CD4-positive, alpha-beta memory T cell (primary cell): ENCODE data around the gene UBTD2. TPM values are rescaled to one million over a fixed set of nuclear protein-coding genes. Genes with fewer than 3 reads are reported as not detected.
A peak's percentile ranks its signal among the peaks of the same experiment; 100 is the strongest.

Experiments
- CTCF ChIA-PET: fragments of 350-600 bp; sonication (Branson Sonifier 250); formaldehyde crosslinking; loops from one replicate; lab custom pipeline; 2021; ENCODE audit warnings: inconsistent platforms; ENCODE audit not compliant: partially characterized antibody; lab: Charles Lee
- POLR2A ChIA-PET: fragments of 350-600 bp; sonication (Branson Sonifier 250); formaldehyde crosslinking; loops from one replicate; lab custom pipeline; 2021; ENCODE audit not compliant: partially characterized antibody; lab: Charles Lee
- DNase-seq, 5 donors: peaks; one replicate each; pipeline versions ENCODE4 v3.0.0 to v3.0.0-alpha.2; 2020 to 2022; ENCODE audit warnings: mixed read lengths in 1 of 5
- H3K27ac ChIP-seq: one replicate; pipeline ENCODE4 v1.7.0; 2013; ENCODE audit warnings: low read depth, low read length
- H3K27me3 ChIP-seq: 2 replicates; pipeline ENCODE4 v1.7.0; 2013; ENCODE audit warnings: mild to moderate bottlenecking, low read length, moderate library complexity; ENCODE audit not compliant: insufficient read depth
- H3K36me3 ChIP-seq: 2 replicates; pipeline ENCODE4 v1.7.0; 2013; ENCODE audit warnings: mild to moderate bottlenecking, low read length, moderate library complexity; ENCODE audit not compliant: insufficient read depth
- H3K4me1 ChIP-seq: 2 replicates; pipeline ENCODE4 v1.7.0; 2013; ENCODE audit warnings: mild to moderate bottlenecking, low read length, moderate library complexity; ENCODE audit not compliant: insufficient read depth
- H3K4me3 ChIP-seq, 2 donors: one replicate each; pipeline ENCODE4 v1.7.0; 2013; ENCODE audit warnings: low read length in 2 of 2, mild to moderate bottlenecking in 1 of 2
- H3K9me3 ChIP-seq, 2 donors: one replicate each; pipeline ENCODE4 v1.7.0; 2013; ENCODE audit warnings: low read length in 2 of 2, control low read depth in 1 of 2; ENCODE audit not compliant: control insufficient read depth in 1 of 2
- H3K27ac Mint-ChIP-seq, 7 donors: one replicate each; pipeline ENCODE4 v1.8.0; 2020 to 2021; ENCODE audit warnings: mixed read lengths in 7 of 7, mild to moderate bottlenecking in 6 of 7, inconsistent platforms in 3 of 7, moderate library complexity in 3 of 7
- H3K27me3 Mint-ChIP-seq, 2 donors: one replicate each; pipeline ENCODE4 v1.8.0; 2020 to 2021; ENCODE audit warnings: mixed read lengths in 2 of 2
- H3K36me3 Mint-ChIP-seq, 2 donors: one replicate each; pipeline ENCODE4 v1.8.0; 2020 to 2021; ENCODE audit warnings: mixed read lengths in 2 of 2, inconsistent platforms in 1 of 2, mild to moderate bottlenecking in 1 of 2
- H3K4me1 Mint-ChIP-seq, 4 donors: one replicate each; pipeline ENCODE4 v1.8.0; 2020 to 2021; ENCODE audit warnings: mixed read lengths in 4 of 4, mild to moderate bottlenecking in 1 of 4
- H3K4me3 Mint-ChIP-seq, 8 donors: one replicate each; pipeline ENCODE4 v1.8.0; 2020 to 2021; ENCODE audit warnings: mixed read lengths in 8 of 8, mild to moderate bottlenecking in 7 of 8, moderate library complexity in 6 of 8, inconsistent platforms in 3 of 8
- H3K9me3 Mint-ChIP-seq, 8 donors: one replicate each; pipeline ENCODE4 v1.8.0; 2020 to 2021; ENCODE audit warnings: mixed read lengths in 8 of 8, mild to moderate bottlenecking in 5 of 8, inconsistent platforms in 3 of 8, moderate library complexity in 1 of 8
- intact Hi-C: fragments of 100-400 bp; cut with micrococcal nuclease; formaldehyde crosslinking; loops from one replicate; pipeline ENCODE4 v1.15.1; 2023
- polyA plus RNA-seq, 2 donors: library from polyadenylated mRNA; unstranded; fragments of 300-500 nt; fragmentation: Illumina TruSeq; gene quantifications; one replicate each; pipeline ENCODE4 v1.2.3, GENCODE V29; 2021
- total RNA-seq, 2 experiments: library from RNA; stranded (reverse); gene quantifications; one replicate each; pipeline ENCODE4 v1.2.3, GENCODE V29; 2021

The UBTD2 gene
- total and polyA plus RNA-seq, 4 experiments from 2014 or later, result 2.2 to 6.3 (median 6.0) TPM

DNA sequence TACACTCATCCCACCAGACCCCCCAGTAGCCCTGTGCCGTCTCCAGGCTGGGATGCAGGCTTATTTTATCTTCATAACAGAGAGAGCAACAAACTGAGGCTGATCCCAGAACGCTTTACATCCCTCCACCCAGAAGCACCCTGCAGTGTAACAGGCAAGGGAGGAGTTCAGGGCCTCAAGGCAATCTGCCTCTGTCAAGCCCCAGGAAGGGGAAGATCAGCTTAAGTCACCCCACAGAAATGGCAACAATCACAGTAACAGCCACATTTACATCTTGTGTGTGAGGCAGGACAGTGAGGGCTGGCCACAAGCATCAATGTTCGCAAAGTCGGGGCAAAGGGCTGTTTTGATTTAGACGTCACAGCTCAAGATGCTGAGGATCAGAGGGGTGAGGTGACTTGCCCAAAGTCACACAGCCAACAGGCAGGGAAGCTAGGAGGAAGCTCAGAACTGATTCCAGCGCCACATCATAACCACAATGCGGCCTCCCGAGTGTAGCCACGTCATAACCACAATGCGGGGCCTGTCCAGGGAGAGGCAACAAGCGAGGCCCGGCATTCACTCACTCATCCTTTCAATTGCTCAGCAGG, 109.9 kb downstream of the UBTD2 start:
- H3K36me3 ChIP-seq, result peaks cover 5% of the 10 kb centered on the region
- CTCF ChIA-PET, result interaction anchor here (0.7 to 23.1 kb wide), 16 partner anchors 11 to 261 kb away, joined by 3 to 429 read pairs (median 6); partner anchors contain the start of genes FBXW11, STK10 and UBTD2
- Mint-ChIP-seq H3K36me3 (peaks cover 30 to 66% of the 10 kb centered on the region in 2 donors), H3K4me1 (peaks cover 68 to 100% (median 85%) of the 10 kb centered on the region in 4 donors), H3K27ac (peak overlapping the region; percentile 97 to 100 (median 98)), H3K9me3 (peaks cover 0 to 2% (median 0%) of the 10 kb centered on the region in 8 donors), H3K27me3 (no peaks in the 10 kb centered on the region), H3K4me3 (peak overlapping the region; percentile 89 to 99 (median 97))
- peak overlapping the region; percentile 96 for H3K27ac ChIP-seq
- H3K27me3 ChIP-seq, result no peaks in the 10 kb centered on the region
- POLR2A ChIA-PET, result interaction anchor here (1.0 to 18.6 kb wide), 19 partner anchors 12 to 598 kb away, joined by 3 to 878 read pairs (median 11); partner anchors contain the start of genes DUSP1, FBXW11 and STK10
- peak; percentile 50 to 88 (median 57) for DNase-seq
- H3K4me3 ChIP-seq, result peak overlapping the region in 1 of 2 donors; percentile 76
- no peaks in the 10 kb centered on the region for H3K9me3 ChIP-seq
- intact Hi-C loops, result loop anchor here (2.0 kb wide), 1 partner anchor 883 kb away; the partner anchor contains the start of gene CREBRF
- peaks cover 89% of the 10 kb centered on the region for H3K4me1 ChIP-seq

DNA sequence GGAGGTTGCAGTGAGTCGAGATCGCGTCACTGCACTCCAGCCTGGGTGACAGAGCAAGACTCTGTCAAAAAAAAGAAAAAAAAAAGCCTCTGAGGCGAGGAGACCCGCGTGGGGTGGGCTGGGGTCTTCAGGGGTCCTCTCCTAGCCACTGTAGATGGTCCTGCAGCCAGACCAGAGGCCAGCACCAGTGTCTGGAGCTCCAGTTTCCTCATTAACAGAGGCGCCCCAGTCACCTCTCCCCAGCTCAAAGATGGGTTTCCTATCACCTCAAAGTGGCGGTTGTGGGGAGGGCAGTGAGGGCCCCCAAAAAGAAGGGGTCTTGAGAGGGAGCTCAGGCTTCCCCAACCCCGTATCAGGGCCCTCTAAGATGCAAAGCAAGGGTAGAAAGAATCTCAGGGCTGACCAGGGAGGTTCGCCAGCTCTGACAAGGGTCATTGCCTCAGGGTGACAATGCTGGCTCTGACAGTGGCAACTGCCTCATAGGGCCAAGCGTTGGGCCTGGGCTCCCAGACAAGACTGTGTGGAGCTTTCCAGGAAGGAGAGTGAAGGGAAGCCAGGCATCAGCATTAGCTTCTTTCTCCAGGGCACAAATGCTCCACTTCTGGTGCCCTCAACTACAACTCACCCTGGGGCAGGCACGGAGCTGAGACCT, 110.5 kb downstream of the UBTD2 start:
- ChIA-PET CTCF (interaction anchor here (0.7 to 23.1 kb wide), 13 partner anchors 10 to 261 kb away, joined by 3 to 429 read pairs (median 5); partner anchors contain the start of genes FBXW11, STK10 and UBTD2), POLR2A (interaction anchor here (0.7 to 18.6 kb wide), 11 partner anchors 11 to 1839 kb away, joined by 3 to 878 read pairs (median 52); partner anchors contain the start of genes FBXW11 and STK10)
- peaks cover 5% of the 10 kb centered on the region for H3K36me3 ChIP-seq
- peaks cover 89% of the 10 kb centered on the region for H3K4me1 ChIP-seq
- H3K9me3 Mint-ChIP-seq, result peaks cover 0 to 2% (median 0%) of the 10 kb centered on the region in 8 donors
- no peaks in the 10 kb centered on the region for H3K9me3 ChIP-seq
- H3K27me3 ChIP-seq, result no peaks in the 10 kb centered on the region
- H3K4me3 Mint-ChIP-seq, result peak overlapping the region; percentile 89 to 99 (median 97)
- peak overlapping the region; percentile 97 to 100 (median 98) for H3K27ac Mint-ChIP-seq
- peak overlapping the region in 1 of 2 donors; percentile 76 for H3K4me3 ChIP-seq
- intact Hi-C loops, result no loop called here
- H3K27ac ChIP-seq, result peak overlapping the region; percentile 96
- no peaks in the 10 kb centered on the region for H3K27me3 Mint-ChIP-seq
- DNase-seq, result no peak
- peaks cover 66 to 100% (median 85%) of the 10 kb centered on the region in 4 donors for H3K4me1 Mint-ChIP-seq
- H3K36me3 Mint-ChIP-seq, result peaks cover 27 to 64% of the 10 kb centered on the region in 2 donors

DNA sequence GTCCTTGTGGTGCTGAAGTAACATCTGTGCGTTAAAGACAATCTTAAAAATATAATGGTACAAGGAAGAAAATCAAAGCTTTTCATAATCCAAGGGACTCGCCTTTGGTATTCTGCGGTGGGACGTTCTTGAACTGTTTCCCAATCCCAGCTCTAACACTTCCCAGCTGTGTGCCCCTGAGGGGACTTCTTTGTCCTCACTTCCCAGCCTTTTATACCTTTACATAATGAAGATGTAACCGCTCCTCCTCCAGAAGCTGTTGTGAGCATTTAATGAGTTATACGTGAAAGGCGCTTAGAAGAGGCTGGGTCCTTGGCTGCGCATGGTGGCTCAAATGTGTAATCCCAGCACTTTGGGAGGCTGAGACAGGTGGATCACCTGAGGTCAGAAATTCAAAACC, 112.4 kb downstream of the UBTD2 start:
- peak overlapping the region; percentile 3 for H3K27ac ChIP-seq
- peaks cover 69 to 99% (median 85%) of the 10 kb centered on the region in 4 donors for H3K4me1 Mint-ChIP-seq
- H3K27me3 ChIP-seq, result no peaks in the 10 kb centered on the region
- H3K36me3 Mint-ChIP-seq, result peaks cover 32 to 73% of the 10 kb centered on the region in 2 donors
- H3K9me3 ChIP-seq, result no peaks in the 10 kb centered on the region
- peaks cover 8% of the 10 kb centered on the region for H3K36me3 ChIP-seq
- no peaks in the 10 kb centered on the region for H3K27me3 Mint-ChIP-seq
- intact Hi-C loops, result no loop called here
- H3K4me1 ChIP-seq, result peaks cover 89% of the 10 kb centered on the region
- no peak for DNase-seq
- H3K4me3 ChIP-seq, result no peak overlapping the region
- H3K4me3 Mint-ChIP-seq, result peak overlapping the region in 5 of 8 donors; percentile 8 to 60 (median 24)
- ChIA-PET POLR2A (interaction anchor here (1.6 to 11.4 kb wide), 2 partner anchors 8 to 15 kb away, joined by 12 to 878 read pairs; partner anchors contain the start of gene STK10), CTCF (interaction anchor here (1.7 to 23.1 kb wide), 2 partner anchors 13 to 65 kb away, joined by 5 to 429 read pairs; partner anchors contain the start of gene STK10)
- peak overlapping the region; percentile 37 to 99 (median 78) for H3K27ac Mint-ChIP-seq
- H3K9me3 Mint-ChIP-seq, result no peaks in the 10 kb centered on the region

DNA sequence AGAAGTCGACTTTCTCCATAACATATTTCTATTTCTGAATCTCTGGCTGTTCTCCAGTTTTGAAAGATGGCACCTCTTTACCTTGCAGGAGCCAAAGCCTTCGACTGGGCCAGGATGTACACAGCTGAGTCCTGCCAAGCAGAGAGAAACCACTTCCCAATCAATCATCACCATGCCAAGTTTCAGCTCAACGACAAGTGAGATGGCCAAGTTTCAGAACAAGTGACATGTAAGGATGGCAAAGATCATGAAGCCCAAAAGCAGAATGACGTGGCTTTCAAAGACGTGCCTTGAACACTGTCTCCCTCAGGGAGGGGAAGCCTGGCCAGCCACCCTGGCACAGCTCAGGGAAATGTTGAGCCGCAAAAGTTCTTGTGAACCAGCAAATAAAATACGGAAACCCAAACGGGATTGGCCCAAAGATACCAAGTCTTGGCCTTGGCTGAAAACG, 113.3 kb downstream of the UBTD2 start:
- no peaks in the 10 kb centered on the region for H3K27me3 Mint-ChIP-seq
- Histone ChIP-seq H3K4me3 (no peak overlapping the region), H3K27ac (peak overlapping the region; percentile 14), H3K36me3 (peaks cover 11% of the 10 kb centered on the region), H3K9me3 (no peaks in the 10 kb centered on the region), H3K27me3 (no peaks in the 10 kb centered on the region), H3K4me1 (peaks cover 89% of the 10 kb centered on the region)
- no peak for DNase-seq
- H3K9me3 Mint-ChIP-seq, result no peaks in the 10 kb centered on the region
- H3K4me1 Mint-ChIP-seq, result peaks cover 61 to 98% (median 82%) of the 10 kb centered on the region in 4 donors
- H3K36me3 Mint-ChIP-seq, result peaks cover 29 to 71% of the 10 kb centered on the region in 2 donors
- peak overlapping the region; percentile 65 to 99 (median 92) for H3K27ac Mint-ChIP-seq
- ChIA-PET CTCF (interaction anchor here (1.0 to 23.1 kb wide), 4 partner anchors 14 to 64 kb away, joined by 3 to 429 read pairs (median 4); partner anchors contain the start of gene STK10), POLR2A (interaction anchor here (0.8 to 11.4 kb wide), 4 partner anchors 9 to 56 kb away, joined by 3 to 878 read pairs (median 8); partner anchors contain the start of gene STK10)
- intact Hi-C loops, result no loop called here
- H3K4me3 Mint-ChIP-seq, result peak overlapping the region; percentile 32 to 70 (median 51)

DNA sequence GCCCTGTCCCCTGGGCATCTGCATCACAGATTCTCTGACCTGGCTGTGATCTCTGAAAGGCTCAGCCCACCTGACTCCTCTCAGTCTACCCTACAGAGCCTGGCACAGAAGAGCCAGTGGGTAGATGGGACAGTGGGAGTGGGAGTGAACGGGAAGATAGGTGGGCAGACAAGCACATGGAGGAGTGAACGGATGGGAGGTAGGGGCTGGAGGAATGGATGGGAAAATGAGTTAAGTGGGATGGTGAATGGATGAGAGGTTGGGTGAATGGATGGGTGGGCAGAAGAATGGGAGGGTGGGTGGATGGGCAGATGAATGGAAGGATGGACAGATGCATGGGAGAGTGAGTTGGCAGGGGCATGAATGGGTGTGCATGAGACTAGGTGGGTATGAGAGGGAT, 114.3 kb downstream of the UBTD2 start:
- Histone ChIP-seq H3K4me3 (no peak overlapping the region), H3K36me3 (peaks cover 18% of the 10 kb centered on the region), H3K4me1 (peaks cover 98% of the 10 kb centered on the region), H3K9me3 (no peaks in the 10 kb centered on the region), H3K27ac (peak overlapping the region; percentile 41), H3K27me3 (no peaks in the 10 kb centered on the region)
- ChIA-PET CTCF (interaction anchor here (1.0 to 23.1 kb wide), 2 partner anchors 15 to 62 kb away, joined by 3 to 429 read pairs; partner anchors contain the start of gene STK10), POLR2A (interaction anchor here (1.1 to 11.4 kb wide), 4 partner anchors 10 to 17 kb away, joined by 3 to 878 read pairs (median 42); partner anchors contain the start of gene STK10)
- H3K4me3 Mint-ChIP-seq, result peak overlapping the region in 5 of 8 donors; percentile 32 to 72 (median 57)
- DNase-seq, result no peak
- H3K9me3 Mint-ChIP-seq, result no peaks in the 10 kb centered on the region
- intact Hi-C loops, result no loop called here
- no peaks in the 10 kb centered on the region for H3K27me3 Mint-ChIP-seq
- H3K4me1 Mint-ChIP-seq, result peaks cover 58 to 100% (median 83%) of the 10 kb centered on the region in 4 donors
- H3K36me3 Mint-ChIP-seq, result peaks cover 29 to 60% of the 10 kb centered on the region in 2 donors
- H3K27ac Mint-ChIP-seq, result peak overlapping the region; percentile 76 to 99 (median 93)

DNA sequence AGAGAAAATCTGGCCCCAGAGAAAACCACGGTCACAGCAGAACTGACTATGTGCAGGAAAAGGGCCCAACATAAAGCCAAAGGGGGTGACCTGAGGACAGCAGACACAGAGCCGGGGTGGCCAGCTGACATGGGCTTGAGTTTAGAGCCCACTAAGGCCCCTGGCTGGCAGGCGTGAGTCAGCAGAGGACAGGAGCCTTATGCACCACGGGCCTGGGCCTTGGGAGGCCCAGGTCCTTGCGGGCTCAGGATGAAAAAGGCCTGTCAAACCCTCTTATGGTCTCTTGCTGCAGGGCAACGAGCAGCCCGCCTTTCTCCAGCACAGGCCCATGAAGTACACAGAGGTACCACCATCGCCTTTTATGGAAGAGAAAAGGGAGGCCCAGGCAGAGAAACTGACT, 115.3 kb downstream of the UBTD2 start:
- peaks cover 97% of the 10 kb centered on the region for H3K4me1 ChIP-seq
- intact Hi-C loops, result no loop called here
- DNase-seq, result no peak
- Mint-ChIP-seq H3K9me3 (no peaks in the 10 kb centered on the region), H3K27me3 (no peaks in the 10 kb centered on the region), H3K36me3 (peaks cover 22 to 52% of the 10 kb centered on the region in 2 donors), H3K4me3 (peak overlapping the region in 4 of 8 donors; percentile 48 to 72 (median 62)), H3K27ac (peak overlapping the region; percentile 20 to 99 (median 92)), H3K4me1 (peaks cover 54 to 98% (median 81%) of the 10 kb centered on the region in 4 donors)
- POLR2A ChIA-PET, result interaction anchor here (8.3 kb wide), 1 partner anchor 18 kb away, joined by 80 read pairs; the partner anchor contains the start of gene STK10
- no peak overlapping the region for H3K4me3 ChIP-seq
- H3K27me3 ChIP-seq, result no peaks in the 10 kb centered on the region
- H3K36me3 ChIP-seq, result peaks cover 18% of the 10 kb centered on the region
- peak overlapping the region; percentile 41 for H3K27ac ChIP-seq
- no peaks in the 10 kb centered on the region for H3K9me3 ChIP-seq
- CTCF ChIA-PET, result interaction anchor here (23.1 kb wide), 1 partner anchor 16 kb away, joined by 429 read pairs; the partner anchor contains the start of gene STK10
